ENCODE data around the gene PNLIPRP2.

GRCh38 chr10:116625845-116626244 lies 5.1 kb downstream of the PNLIPRP2 start:
- no peak for TF ChIP-seq CTCF (IDR thresholded peaks at IDR 0.05)
- TF ChIP-seq POLR2A (IDR thresholded peaks at IDR 0.05) = no peak
